Epithelial cell of prostate (primary cell): ENCODE measurements around the gene CNTN1.

ENCODE experiments used
- DNase-seq: peaks from one replicate; pipeline ENCODE4 v3.0.0-alpha.2; 2011; ENCODE audit warnings: low read depth, low spot score
- H3K27ac ChIP-seq: fragments of 450-650 bp; 2 replicates; pipeline ENCODE4 v1.5.1; 2017; ENCODE audit warnings: mild to moderate bottlenecking

The CNTN1 gene

DNA sequence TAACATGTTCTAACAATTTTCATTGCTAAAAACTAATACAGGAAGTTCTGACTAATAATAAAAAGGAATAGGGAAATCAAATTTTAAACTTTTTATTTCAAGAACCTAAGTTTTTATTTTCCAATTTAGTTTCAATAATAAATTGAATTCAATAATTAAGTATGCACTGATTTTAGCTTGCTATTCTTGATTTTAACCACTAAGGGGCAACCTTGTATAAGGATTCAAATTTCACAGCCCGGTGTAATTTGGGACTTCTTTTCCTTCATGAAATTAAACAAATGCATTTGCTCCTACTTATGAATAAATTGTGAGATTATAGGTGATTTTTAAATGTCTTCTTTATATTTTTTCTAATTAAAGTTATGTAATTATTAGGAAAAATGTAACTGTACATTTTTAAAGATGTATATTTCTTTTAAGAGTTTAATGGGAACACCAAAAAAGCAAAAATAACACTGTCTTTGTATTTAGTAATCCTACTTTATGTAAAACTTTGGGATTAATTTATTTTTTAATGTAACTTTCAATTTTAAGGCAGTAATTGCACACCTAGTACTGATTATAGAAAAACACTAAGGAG, 254.5 kb downstream of the CNTN1 start:
- no peak overlapping the region for H3K27ac ChIP-seq
- no peak for DNase-seq

DNA sequence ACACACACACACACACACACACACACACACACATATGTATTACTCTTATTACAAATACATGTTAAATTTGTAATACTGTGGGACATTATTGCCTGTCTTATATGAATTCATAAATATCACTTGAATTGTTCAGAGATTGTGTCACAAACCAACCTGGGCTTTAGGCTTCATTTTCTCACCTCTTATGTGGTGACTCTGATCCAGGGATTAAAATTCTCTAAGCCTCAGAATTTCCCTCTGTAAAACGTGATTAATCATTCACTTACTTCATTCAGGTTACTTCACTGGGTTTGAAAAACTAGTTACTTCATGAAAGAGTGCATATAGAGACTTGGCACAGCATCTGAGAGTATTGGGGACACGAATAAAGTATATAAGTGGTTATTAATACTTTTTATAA, 255.6 kb downstream of the CNTN1 start:
- peak; percentile 33 for DNase-seq
- H3K27ac ChIP-seq, result no peak overlapping the region

DNA sequence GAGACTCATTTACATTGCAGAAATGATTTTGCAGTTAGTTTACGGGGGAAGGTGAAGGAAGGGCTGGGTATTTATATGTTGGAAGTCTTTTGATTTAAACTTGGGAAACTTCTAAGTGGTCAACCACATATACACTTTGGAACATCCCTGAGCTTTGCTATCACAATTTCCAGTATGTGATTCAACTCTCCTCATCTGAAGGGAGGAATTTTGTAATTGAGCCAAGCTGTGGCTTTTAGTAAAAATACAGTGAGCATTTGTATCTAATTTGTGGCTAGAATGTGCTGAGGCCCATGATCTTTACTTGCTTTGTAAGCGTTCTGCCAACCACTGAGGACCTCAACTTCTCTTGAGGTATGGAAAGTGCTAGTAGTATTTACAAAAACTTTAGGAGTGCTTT, 260.8 kb downstream of the CNTN1 start:
- DNase-seq, result no peak

DNA sequence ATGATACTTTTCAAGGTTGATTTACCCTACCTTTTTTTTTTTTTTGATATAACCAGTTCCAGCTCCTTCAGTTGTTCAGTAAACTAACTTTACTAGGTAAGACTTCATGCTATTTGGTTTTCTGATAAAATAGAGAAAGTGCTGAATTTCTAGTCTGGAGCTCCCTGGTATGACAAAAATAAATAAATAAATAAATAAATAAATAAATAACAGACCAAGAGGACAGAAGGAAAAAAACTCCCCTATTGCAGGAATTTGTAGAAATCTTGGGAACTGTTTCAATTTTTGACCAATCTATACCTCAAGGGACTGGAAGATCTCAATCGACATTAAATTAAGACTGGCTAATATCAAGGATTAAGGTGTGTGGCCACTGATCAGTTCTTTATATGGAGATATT, 265.2 kb downstream of the CNTN1 start:
- no peak overlapping the region for H3K27ac ChIP-seq
- no peak for DNase-seq

More for the DNA sequence above, 260.8 kb downstream of the CNTN1 start:
- H3K27ac ChIP-seq, result no peak overlapping the region

DNA sequence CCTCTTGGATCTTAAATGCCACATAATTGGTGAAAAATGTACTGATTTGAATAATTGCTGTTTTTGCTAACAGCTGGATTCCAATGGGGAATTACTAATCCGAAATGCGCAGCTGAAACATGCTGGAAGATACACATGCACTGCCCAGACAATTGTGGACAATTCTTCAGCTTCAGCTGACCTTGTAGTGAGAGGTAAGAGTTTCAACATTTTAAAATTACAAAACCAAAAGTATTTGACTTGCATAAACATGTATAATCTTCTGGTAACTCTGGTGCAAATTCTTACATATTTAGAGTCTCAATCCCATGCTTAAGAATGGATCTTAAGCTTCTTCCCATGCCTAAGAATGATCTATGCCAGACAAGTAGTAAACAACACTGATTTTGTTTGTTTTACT, 266.8 kb downstream of the CNTN1 start:
- H3K27ac ChIP-seq, result no peak overlapping the region
- no peak for DNase-seq

DNA sequence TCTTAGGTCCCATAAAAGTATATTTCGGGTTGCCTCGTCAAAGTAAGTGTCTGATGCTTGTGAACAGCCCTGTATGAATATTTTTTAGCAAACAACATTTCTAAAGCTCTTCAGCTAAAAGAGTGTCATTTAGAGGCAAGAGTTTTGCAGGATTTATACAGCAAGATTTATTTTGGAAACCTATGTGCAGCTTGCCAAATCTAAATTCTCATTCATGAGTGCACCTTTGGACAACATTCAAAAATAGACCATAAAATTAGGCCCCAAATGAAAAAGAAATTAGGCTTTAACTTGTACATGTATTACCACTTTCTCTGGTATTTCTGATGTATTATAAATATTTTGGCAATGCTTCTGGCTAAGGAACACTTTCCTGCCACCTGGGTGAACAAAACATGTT, 271.5 kb downstream of the CNTN1 start:
- DNase-seq, result no peak
- no peak overlapping the region for H3K27ac ChIP-seq

DNA sequence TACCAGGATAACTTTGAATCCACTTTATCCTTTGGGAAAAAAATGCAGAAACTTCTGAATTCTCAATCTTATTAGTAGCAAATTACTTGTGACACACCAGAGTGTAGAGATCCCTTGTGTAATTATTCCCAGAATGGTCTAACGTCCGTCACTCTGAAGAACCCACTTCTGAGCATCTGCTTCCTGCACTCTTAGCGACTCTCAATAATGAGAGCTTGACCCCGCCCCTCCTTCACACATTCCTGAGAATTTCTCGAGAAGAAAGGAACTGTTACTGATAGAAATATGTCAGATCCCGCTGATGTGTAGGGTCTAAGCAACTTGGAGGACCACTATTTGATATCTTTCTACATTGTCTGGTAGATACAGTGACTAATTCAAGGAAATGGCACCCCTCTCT, 277.6 kb downstream of the CNTN1 start:
- no peak overlapping the region for H3K27ac ChIP-seq
- no peak for DNase-seq

DNA sequence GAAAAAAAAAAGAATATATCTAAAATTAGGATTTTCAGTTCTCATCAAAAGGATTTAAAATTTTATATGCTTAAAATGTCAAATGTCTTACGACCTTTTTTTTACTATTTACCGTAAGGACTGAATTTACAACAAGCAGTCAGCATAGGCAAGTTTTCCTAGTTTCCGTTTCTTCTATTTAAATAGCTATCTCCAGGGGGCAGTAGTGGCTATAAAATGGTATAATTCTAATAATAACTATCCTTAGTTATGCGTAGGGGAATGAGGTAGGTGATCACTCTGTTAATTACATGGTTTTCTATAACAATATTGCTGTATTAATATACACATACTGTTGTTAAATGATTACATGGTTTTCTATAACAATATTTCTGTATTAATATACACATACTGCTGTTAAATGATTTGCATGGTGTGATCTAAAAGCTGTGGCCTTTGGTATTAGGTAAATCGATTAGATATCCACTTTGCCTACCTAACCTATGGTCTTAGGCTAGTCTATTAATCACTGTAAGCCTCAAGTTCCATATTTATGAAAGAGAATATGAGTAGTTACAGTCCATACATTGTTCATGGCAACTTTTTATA, 278.2 kb downstream of the CNTN1 start:
- DNase-seq, result no peak
- H3K27ac ChIP-seq, result no peak overlapping the region

DNA sequence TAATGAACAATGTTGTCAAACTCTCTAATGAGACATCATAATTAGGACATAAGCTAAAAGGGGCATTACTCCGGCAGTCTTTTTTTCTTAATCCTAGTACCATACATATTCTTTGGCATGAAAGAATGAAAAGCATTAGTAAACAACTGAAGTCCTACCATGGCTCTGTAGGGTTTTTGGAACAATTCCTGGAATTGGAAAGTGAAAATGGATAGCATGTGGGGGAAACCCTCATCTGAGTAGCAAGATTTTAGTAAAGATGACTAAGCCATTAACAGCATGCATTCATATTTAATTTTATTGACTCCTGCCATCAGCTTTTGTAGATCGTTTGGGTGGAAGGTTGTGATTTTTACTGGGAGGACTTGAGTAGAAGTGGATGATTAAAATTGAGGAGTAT, 279.7 kb downstream of the CNTN1 start:
- no peak for DNase-seq

DNA sequence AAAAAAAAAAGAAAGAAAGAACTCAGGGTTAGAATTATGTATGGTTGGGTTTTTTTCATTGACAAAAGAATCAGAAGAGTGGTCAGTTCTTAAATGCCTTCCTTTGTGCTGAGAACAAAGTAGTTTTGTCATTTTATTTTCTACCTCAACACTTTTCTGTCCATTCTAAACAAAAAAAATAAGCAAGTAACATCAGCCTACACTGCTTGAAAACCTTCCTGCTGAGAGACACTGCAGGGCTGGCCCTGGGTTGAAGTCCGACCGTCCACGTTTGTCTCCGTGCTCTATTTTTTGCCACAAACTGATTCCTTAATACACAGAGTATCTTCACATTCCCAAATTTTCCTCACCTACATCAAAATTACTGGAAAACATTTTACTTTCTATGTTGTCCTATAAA, 284.3 kb downstream of the CNTN1 start:
- DNase-seq, result no peak
- no peak overlapping the region for H3K27ac ChIP-seq

More for the DNA sequence above, 279.7 kb downstream of the CNTN1 start:
- no peak overlapping the region for H3K27ac ChIP-seq

DNA sequence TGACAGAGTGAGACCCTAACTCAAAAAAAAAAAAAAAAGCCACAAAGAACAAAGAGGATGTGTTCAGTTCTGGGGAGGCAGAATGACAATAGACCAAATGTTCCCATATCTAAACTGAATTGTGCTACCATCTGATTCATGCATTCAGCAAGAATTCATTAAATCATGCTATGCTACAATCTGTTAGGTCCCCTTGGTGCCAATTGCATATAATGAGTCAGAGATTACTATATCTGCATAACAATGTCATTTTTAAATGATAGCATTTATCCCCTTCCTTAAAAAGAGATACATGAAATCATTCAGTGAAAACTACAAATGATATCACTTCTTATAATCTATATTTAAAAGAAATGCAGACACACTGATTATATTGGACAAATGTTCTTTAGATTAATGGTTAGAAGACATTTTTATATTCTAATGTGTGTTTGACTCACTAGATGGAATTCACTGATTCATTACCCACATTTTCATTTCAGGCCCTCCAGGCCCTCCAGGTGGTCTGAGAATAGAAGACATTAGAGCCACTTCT, 288.3 kb downstream of the CNTN1 start:
- DNase-seq, result no peak
- H3K27ac ChIP-seq, result no peak overlapping the region

DNA sequence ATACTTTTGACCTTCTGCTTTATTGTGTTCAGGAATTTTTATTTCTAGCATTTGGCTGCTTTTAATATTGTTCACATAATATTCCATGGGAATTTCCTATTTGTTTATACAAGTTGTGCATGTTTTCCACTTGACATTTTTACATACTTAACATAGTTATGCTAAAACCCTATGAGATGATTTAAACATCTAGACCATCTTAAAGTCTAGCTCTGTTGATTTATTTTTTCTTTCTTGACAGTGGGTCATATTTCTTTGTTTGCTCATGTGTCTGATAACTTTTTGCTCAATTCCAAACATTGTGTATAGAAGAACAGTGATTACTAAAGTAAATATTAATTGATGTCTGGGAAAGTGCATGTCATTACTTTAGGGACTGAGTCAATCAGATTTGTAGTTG, 293.8 kb downstream of the CNTN1 start:
- H3K27ac ChIP-seq, result no peak overlapping the region

DNA sequence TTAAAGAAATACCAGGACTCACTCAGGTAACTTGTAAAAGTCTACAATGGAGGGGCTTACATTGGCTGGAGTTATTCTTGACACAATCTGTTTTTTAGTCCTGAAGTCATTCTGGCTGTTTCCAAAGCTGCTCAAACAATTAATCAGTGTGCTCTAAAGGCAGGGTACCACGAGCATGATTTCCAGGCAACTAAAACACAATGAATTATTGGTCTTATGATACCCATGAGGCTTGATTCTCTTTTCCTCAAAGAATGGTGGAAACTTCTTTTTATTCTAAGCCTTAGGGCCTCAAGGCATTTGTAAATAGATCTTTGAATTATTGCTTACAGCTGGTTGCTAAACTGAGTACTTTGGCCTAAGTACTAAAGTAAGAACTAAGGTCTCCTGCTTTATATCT, 296.1 kb downstream of the CNTN1 start:
- H3K27ac ChIP-seq, result no peak overlapping the region
- no peak for DNase-seq

More for the DNA sequence above, 293.8 kb downstream of the CNTN1 start:
- no peak for DNase-seq

DNA sequence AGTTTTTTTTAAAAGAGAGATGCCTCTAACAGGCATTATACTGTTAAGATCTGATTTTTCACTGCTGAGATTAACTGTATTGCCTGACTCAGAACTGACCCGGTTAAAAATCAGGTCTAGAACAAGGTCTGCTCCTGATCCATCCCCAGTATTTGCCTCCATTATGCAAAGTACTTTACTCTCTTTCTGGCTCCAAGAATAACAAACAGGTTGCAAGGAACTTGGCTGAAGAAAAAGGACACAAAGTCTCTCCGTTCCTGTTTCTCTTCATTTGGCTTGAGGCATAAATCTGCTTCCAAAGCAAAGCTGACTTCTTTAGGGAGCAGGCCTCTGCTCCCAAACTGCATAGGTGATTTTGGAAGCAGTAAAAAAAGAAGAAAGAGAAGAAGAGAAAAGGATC, 296.6 kb downstream of the CNTN1 start:
- H3K27ac ChIP-seq, result no peak overlapping the region
- DNase-seq, result no peak

DNA sequence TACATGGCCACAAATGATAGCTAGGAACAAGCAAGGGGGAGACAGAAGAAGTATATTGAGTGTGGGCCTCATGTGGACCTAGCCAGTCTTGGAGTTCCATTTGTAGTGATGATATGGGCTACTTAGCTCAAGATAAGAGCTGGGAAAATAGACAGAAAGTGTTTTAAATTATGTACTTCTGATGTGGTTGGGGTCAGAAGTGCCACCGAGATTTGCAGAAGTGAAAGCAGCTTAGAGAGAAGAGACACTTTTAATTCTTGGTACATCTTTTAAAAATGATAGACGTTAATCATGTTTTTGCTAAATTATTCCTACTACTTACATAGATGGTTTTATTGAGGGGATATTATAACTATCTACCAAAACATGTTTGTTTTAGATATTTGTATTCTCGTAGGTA, 297.5 kb downstream of the CNTN1 start:
- no peak for DNase-seq
- H3K27ac ChIP-seq, result no peak overlapping the region

DNA sequence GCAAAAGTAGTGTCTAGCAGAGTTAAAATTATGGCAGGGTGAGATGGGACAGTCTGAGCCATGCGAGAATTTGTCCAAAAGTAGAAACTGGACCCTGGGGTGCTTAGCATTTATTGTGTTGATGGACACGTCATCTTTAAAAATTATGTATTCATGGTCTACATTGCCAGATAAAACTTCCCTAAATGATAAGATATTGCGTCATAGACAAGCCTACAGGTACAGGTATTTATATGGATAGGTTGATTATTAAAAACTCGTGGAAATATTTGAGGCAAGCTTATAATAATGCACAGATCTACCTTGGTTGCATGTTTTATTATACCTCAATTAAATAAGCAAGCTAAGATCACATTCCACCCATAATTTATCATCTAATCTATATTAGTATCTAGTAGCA, 299.9 kb downstream of the CNTN1 start:
- no peak overlapping the region for H3K27ac ChIP-seq
- no peak for DNase-seq

DNA sequence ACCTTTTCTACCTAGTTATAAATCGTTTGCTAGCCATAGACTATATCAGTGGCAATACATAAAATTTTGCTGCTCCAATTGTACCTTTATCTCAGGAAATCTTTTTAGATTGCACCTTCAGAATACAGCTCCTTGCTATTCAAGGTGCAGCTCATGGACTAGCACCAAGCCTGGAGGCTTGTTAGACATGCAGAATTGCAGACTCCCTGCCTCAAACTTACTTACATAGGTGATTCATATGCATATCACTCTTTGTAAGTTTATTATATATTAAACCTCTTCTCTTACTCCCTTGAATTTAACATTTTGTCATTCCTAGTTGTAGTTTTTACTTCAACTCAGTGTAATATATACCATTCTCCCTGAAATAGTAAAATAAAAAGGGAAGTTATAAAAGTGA, 300.4 kb downstream of the CNTN1 start:
- no peak overlapping the region for H3K27ac ChIP-seq
- DNase-seq, result no peak

DNA sequence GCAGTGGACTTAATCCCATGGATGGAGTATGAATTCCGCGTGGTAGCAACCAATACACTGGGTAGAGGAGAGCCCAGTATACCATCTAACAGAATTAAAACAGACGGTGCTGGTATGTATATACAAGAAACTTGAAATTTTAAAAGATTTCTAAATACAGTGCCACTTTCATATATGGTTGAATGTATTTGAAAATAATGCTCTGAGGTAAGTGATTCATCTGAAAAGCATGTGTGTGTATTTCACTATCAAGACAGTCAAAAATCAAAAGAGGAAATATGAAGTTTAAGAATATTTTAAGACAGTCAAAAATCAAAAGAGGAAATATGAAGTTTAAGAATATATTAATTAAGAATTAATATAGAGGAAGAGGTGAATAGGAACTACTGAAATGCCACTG, 300.9 kb downstream of the CNTN1 start:
- no peak for DNase-seq

DNA sequence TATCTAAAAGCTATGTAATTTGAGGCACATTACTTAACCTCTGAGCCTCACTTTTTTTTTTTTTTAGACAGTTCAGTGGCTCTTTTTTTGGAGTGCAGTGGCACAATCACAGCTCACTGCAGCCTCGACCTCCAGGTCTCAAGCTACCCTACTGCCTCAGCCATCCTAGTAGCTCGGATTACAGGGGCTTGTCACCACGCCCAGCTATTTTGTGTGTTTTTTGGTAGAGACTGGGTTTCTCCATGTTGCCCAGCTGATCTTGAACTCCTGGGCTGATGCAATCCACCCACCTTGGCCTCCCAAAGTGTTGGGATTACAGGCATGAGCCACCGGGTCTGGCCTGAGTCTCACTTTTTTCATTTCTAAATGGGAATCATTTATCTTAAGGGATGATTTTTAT, 303.9 kb downstream of the CNTN1 start:
- H3K27ac ChIP-seq, result no peak overlapping the region
- DNase-seq, result no peak

More for the DNA sequence above, 300.9 kb downstream of the CNTN1 start:
- H3K27ac ChIP-seq, result no peak overlapping the region

DNA sequence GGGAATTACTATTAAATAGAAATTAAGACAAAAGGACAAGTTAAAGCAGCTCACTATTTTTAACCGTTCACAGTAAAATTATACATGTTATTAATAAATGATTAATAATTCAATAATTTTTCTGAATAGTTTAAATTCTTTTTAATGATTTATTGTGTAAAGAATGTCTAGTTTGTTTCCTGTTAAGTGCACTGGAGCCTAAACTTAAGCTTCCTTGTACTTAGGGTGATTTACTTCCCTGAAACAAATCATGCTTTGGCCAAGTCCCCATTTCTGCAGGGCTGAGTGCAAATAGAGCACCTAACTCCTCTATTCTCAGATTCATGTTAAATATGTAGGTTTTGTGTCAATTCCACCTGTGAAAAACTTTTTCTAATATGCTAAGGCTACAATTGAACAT, 307.0 kb downstream of the CNTN1 start:
- DNase-seq, result no peak
- no peak overlapping the region for H3K27ac ChIP-seq

DNA sequence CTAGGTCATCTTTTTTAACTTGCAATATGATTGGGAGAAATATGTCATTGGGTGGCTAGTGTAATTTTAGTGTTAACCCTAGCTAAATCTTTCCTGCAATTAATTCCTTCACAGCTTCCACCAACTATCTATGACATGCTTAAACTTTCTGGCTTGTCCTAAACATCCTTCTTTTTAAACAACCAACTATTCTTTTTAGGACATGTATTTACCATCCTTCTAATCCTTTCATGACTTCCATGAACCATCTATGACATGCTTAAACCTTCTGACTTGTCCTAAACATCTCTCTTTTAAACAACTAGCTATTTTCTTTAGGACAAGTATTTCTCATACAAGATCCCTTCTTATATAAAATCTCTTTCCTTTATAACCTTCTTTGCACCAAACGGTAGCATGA, 316.2 kb downstream of the CNTN1 start:
- no peak for DNase-seq
- no peak overlapping the region for H3K27ac ChIP-seq

DNA sequence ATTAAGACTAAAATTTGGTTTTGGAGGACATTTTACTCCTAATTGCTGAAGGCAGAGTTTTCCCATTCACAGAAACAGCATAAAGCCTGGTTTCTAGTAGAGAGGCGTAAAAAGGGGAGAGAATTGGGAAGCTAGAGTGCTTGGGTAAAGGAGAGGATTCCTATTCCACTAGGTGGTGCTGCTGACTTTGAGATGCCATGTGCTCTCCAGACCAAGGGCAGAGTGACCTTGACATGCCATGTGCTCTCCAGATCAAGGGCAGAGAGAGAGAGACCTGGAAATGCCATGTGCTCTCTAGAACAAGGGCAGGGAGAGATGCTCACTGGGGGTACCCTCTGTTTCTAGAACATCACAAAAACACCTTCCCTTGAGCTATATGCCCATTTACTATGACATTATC, 319.7 kb downstream of the CNTN1 start:
- DNase-seq, result no peak

More for the DNA sequence above, 319.7 kb downstream of the CNTN1 start:
- H3K27ac ChIP-seq, result no peak overlapping the region
